ENCODE measurements around the gene MGST2.

Gene MGST2

DNA sequence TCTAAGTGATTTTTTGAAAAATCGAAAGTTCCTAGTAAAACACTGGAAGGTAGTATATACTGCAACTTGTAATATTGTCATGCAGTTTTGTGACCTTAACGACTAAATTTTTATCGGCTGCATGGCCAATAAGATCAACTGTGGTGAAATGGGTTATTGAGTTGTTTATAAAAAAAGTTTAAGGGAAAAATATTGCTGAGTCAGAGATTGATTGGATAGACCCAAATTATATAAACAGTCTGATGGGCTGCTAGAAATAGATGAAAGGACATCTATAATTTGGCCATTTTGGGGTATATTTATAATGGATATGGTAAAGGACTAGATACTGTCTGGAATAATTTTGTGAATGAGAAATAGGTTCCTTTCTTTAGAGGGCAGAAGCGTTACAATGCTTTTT is 56.2 kb downstream of the MGST2 start:
- H3K36me3 ChIP-seq = peaks cover 29% of the 10 kb centered on the region
- H3K4me3 ChIP-seq (ENCODE audit: low read depth in 1 of 2, low read length in 1 of 2) = no peak overlapping the region
- no peaks in the 10 kb centered on the region for H3K9me3 ChIP-seq
- no peaks in the 10 kb centered on the region for H3K27me3 ChIP-seq
- TF ChIP-seq, protein P1, sequence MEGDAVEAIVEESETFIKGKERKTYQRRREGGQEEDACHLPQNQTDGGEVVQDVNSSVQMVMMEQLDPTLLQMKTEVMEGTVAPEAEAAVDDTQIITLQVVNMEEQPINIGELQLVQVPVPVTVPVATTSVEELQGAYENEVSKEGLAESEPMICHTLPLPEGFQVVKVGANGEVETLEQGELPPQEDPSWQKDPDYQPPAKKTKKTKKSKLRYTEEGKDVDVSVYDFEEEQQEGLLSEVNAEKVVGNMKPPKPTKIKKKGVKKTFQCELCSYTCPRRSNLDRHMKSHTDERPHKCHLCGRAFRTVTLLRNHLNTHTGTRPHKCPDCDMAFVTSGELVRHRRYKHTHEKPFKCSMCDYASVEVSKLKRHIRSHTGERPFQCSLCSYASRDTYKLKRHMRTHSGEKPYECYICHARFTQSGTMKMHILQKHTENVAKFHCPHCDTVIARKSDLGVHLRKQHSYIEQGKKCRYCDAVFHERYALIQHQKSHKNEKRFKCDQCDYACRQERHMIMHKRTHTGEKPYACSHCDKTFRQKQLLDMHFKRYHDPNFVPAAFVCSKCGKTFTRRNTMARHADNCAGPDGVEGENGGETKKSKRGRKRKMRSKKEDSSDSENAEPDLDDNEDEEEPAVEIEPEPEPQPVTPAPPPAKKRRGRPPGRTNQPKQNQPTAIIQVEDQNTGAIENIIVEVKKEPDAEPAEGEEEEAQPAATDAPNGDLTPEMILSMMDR (IDR thresholded peaks at IDR 0.05) = no peak
- no peak overlapping the region for H3K27ac ChIP-seq
- H3K4me1 ChIP-seq (ENCODE audit: control insufficient read depth in 1 of 2, insufficient read depth in 1 of 2, low read depth in 1 of 2, low read length in 1 of 2) = no peaks in the 10 kb centered on the region

DNA sequence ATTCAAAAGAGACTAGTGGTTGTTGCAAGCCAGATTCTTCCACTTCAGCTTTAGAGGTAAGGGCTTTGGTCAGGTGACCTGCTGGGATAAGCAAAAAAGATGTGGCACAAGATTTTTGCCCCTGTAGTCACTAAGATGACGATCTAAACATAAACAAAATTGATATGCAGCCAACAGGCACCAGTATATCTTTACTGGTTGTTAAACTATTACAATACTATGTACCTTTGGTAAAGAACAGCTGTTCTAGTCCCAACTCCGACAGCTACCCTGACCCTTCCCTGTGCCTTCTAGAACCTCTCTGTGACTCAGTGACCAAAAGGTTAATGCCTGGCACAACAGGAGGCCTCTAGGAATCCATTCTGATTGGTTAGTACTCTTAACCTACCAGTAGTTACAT is 59.6 kb downstream of the MGST2 start:
- Histone ChIP-seq H3K36me3 (peaks cover 8% of the 10 kb centered on the region), H3K4me3 (ENCODE audit: low read depth in 1 of 2, low read length in 1 of 2) (no peak overlapping the region), H3K27ac (no peak overlapping the region), H3K9me3 (no peaks in the 10 kb centered on the region), H3K27me3 (no peaks in the 10 kb centered on the region), H3K4me1 (ENCODE audit: control insufficient read depth in 1 of 2, insufficient read depth in 1 of 2, low read depth in 1 of 2, low read length in 1 of 2) (no peaks in the 10 kb centered on the region)
- TF ChIP-seq, protein P1 (IDR thresholded peaks at IDR 0.05) = no peak

DNA sequence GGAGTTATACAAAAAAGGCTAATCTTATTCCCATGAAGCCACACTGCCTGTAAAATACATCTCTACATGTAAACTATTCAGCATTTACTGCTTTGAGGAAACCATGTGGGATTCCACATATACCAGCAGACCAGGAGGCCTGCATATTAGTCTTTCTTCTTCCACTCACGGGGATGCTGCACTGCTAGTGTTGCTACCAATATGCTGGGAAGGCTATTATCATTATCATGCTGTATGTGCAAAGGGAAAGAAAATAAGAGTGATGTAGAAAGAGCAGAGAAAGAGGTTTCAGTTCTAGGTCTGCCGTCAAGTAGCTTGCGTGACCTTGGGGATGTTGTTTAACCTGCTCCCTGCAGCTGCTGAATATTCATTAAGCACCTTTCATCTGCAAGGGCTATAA is 61.0 kb downstream of the MGST2 start:
- Histone ChIP-seq H3K27ac (no peak overlapping the region), H3K27me3 (no peaks in the 10 kb centered on the region), H3K4me3 (ENCODE audit: low read depth in 1 of 2, low read length in 1 of 2) (no peak overlapping the region), H3K4me1 (ENCODE audit: control insufficient read depth in 1 of 2, insufficient read depth in 1 of 2, low read depth in 1 of 2, low read length in 1 of 2) (no peaks in the 10 kb centered on the region), H3K36me3 (peaks cover 8% of the 10 kb centered on the region), H3K9me3 (no peaks in the 10 kb centered on the region)
- TF ChIP-seq, protein P1 (IDR thresholded peaks at IDR 0.05) = no peak

DNA sequence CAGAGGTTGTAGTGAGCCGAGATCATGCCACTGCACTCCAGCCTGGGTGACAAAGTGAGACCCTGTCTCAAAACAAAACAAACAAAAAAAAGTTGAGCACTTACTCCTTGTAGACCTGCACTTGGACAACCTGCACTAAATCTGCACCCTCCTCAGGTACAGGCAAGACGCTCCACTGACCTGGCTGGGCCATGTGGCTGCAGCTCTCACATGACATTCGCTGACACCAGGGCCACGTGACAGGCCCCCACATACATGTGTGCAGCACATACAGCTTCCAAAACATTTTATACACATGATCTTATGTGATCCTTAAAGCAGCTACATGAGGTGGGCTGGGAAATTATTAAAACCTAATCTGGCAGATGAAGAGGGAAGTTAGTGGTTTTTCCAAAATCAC is 62.5 kb downstream of the MGST2 start:
- no peaks in the 10 kb centered on the region for H3K4me1 ChIP-seq (ENCODE audit: control insufficient read depth in 1 of 2, insufficient read depth in 1 of 2, low read depth in 1 of 2, low read length in 1 of 2)
- no peaks in the 10 kb centered on the region for H3K9me3 ChIP-seq
- peaks cover 8% of the 10 kb centered on the region for H3K36me3 ChIP-seq
- TF ChIP-seq, protein P1 (IDR thresholded peaks at IDR 0.05) = no peak
- no peak overlapping the region for H3K27ac ChIP-seq
- H3K27me3 ChIP-seq = no peaks in the 10 kb centered on the region
- no peak overlapping the region for H3K4me3 ChIP-seq (ENCODE audit: low read depth in 1 of 2, low read length in 1 of 2)

DNA sequence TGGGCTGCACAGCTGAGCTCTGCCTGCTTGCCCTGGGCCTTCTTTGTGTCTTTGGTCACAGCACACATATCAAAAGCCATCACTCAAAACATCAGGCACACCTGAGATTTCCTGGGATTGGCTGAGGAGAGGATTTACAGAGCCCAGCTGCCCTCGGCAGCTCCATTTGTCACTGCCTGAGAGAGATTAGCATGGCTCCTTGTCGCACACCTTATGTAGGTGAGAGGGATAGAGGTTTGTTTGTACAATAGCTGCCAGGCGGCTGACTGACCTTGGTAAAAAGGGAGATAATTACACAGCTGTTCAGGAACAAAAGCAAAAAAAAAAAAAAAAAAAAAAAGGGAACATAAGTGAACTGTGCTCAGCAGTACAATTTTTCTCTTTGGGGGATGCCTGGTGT is 63.2 kb downstream of the MGST2 start:
- no peak overlapping the region for H3K4me3 ChIP-seq (ENCODE audit: low read depth in 1 of 2, low read length in 1 of 2)
- peaks cover 8% of the 10 kb centered on the region for H3K36me3 ChIP-seq
- H3K4me1 ChIP-seq (ENCODE audit: control insufficient read depth in 1 of 2, insufficient read depth in 1 of 2, low read depth in 1 of 2, low read length in 1 of 2) = peaks cover 1 to 3% of the 10 kb centered on the region in 2 experiments
- H3K9me3 ChIP-seq = no peaks in the 10 kb centered on the region
- no peak overlapping the region for H3K27ac ChIP-seq
- H3K27me3 ChIP-seq = no peaks in the 10 kb centered on the region
- TF ChIP-seq, protein P1 (IDR thresholded peaks at IDR 0.05) = no peak

All from neutrophil (primary cell).